SK-N-SH treated with all-trans-retinoic acid at 6 μM for 48 hours (cell line): ENCODE measurements around the gene AOX1.
A peak's percentile ranks its signal among the peaks of the same experiment; 100 is the strongest.

Experiments
- ATAC-seq: fragments of 200-7000 bp; cut with Tn5 transposase; 3 replicates; pipeline ENCODE4 v1.9.1; 2020; ENCODE audit warnings: mild to moderate bottlenecking, moderate library complexity
- ARNTL ChIP-seq: fragments of 450-650 bp; formaldehyde crosslinking; IDR thresholded peaks from 2 replicates; pipeline ENCODE4 v1.5.0; 2020; ENCODE audit warnings: low read depth, mild to moderate bottlenecking, moderate library complexity, borderline replicate concordance
- BACH2 ChIP-seq: fragments of 250-450 bp; sonication (Bioruptor Pico); IDR thresholded peaks from 2 replicates; pipeline ENCODE4 v1.9.0; 2021; ENCODE audit warnings: mild to moderate bottlenecking, borderline replicate concordance
- CREB5 ChIP-seq: fragments of 250-450 bp; sonication (Bioruptor Pico); IDR thresholded peaks from 2 replicates; pipeline ENCODE4 v1.5.1; 2020; ENCODE audit warnings: low read depth, mild to moderate bottlenecking, moderate library complexity
- CSDC2 ChIP-seq: fragments of 250-450 bp; sonication (Bioruptor Pico); IDR thresholded peaks from 2 replicates; pipeline ENCODE4 v1.5.0; 2020; ENCODE audit warnings: mild to moderate bottlenecking, moderate library complexity
- ESRRG ChIP-seq: fragments of 250-450 bp; sonication (Bioruptor Pico); IDR thresholded peaks from 2 replicates; pipeline ENCODE4 v1.6.1; 2021; ENCODE audit warnings: mild to moderate bottlenecking
- GLIS3 ChIP-seq: fragments of 250-450 bp; sonication (Bioruptor Pico); IDR thresholded peaks from 2 replicates; pipeline ENCODE4 v1.5.0; 2020; ENCODE audit warnings: mild to moderate bottlenecking, moderate library complexity
- ISL1 ChIP-seq: fragments of 250-450 bp; sonication (Bioruptor Pico); IDR thresholded peaks from 2 replicates; pipeline ENCODE4 v2.1.2; 2022; ENCODE audit warnings: mild to moderate bottlenecking, moderate library complexity
- OSR1 ChIP-seq: fragments of 250-450 bp; sonication (Bioruptor Pico); IDR thresholded peaks from 2 replicates; pipeline ENCODE4 v1.8.0; 2022; ENCODE audit warnings: moderate library complexity, mild to moderate bottlenecking, inconsistent platforms
- PATZ1 ChIP-seq: fragments of 250-450 bp; sonication (Bioruptor Pico); IDR thresholded peaks from 2 replicates; pipeline ENCODE4 v1.8.0; 2020; ENCODE audit warnings: mild to moderate bottlenecking, moderate library complexity, borderline replicate concordance
- RARB ChIP-seq: fragments of 250-450 bp; sonication (Bioruptor Pico); IDR thresholded peaks from 2 replicates; pipeline ENCODE4 v1.8.0; 2021; ENCODE audit warnings: mild to moderate bottlenecking, moderate library complexity
- SNAI2 ChIP-seq: fragments of 250-450 bp; sonication (Bioruptor Pico); IDR thresholded peaks from 2 replicates; pipeline ENCODE4 v1.5.0; 2020; ENCODE audit warnings: mild to moderate bottlenecking, moderate library complexity
- TCF4 ChIP-seq: fragments of 250-450 bp; sonication (Bioruptor Pico); IDR thresholded peaks from 2 replicates; pipeline ENCODE4 v1.8.0; 2021; ENCODE audit warnings: mild to moderate bottlenecking, moderate library complexity, borderline replicate concordance
- TOX ChIP-seq: fragments of 250-450 bp; sonication (Bioruptor Pico); IDR thresholded peaks from 2 replicates; pipeline ENCODE4 v1.8.0; 2021; ENCODE audit warnings: mild to moderate bottlenecking, moderate library complexity, borderline replicate concordance
- TSHZ2 ChIP-seq: fragments of 250-450 bp; sonication (Bioruptor Pico); IDR thresholded peaks from 2 replicates; pipeline ENCODE4 v1.5.0; 2020; ENCODE audit warnings: mild to moderate bottlenecking, moderate library complexity
- ZC3H10 ChIP-seq: fragments of 250-450 bp; sonication (Bioruptor Pico); IDR thresholded peaks from 2 replicates; pipeline ENCODE4 v1.5.1; 2021; ENCODE audit warnings: mild to moderate bottlenecking, moderate library complexity
- ZFP3 ChIP-seq: fragments of 250-450 bp; sonication (Bioruptor Pico); IDR thresholded peaks from 2 replicates; pipeline ENCODE4 v1.5.0; 2020; ENCODE audit warnings: mild to moderate bottlenecking, moderate library complexity
- ZFP30 ChIP-seq: fragments of 450-650 bp; formaldehyde crosslinking; IDR thresholded peaks from 2 replicates; pipeline ENCODE4 v1.5.0; 2022; ENCODE audit warnings: mild to moderate bottlenecking, moderate library complexity
- ZNF565 ChIP-seq: fragments of 450-650 bp; formaldehyde crosslinking; conservative IDR thresholded peaks from 2 replicates; pipeline ENCODE4 v1.5.0; 2020; ENCODE audit warnings: low read depth, mild to moderate bottlenecking, moderate library complexity
- ZNF70 ChIP-seq: fragments of 450-650 bp; formaldehyde crosslinking; IDR thresholded peaks from 2 replicates; pipeline ENCODE4 v1.5.0; 2020; ENCODE audit warnings: mild to moderate bottlenecking, moderate library complexity
- ZNF8 ChIP-seq: fragments of 450-650 bp; formaldehyde crosslinking; IDR thresholded peaks from 2 replicates; pipeline ENCODE4 v1.5.0; 2020; ENCODE audit warnings: mild to moderate bottlenecking, moderate library complexity
- TF ChIP-seq, protein P1 (sequence below): fragments of 250-450 bp; sonication (Bioruptor Pico); IDR thresholded peaks from 2 replicates; pipeline ENCODE4 v1.8.0; 2021; ENCODE audit warnings: low read depth, mild to moderate bottlenecking, moderate library complexity, borderline replicate concordance
- TF ChIP-seq, protein P2 (sequence below): fragments of 250-450 bp; sonication (Bioruptor Pico); IDR thresholded peaks from 2 replicates; pipeline ENCODE4 v1.5.1; 2021; ENCODE audit warnings: mild to moderate bottlenecking, moderate library complexity

Gene AOX1

DNA sequence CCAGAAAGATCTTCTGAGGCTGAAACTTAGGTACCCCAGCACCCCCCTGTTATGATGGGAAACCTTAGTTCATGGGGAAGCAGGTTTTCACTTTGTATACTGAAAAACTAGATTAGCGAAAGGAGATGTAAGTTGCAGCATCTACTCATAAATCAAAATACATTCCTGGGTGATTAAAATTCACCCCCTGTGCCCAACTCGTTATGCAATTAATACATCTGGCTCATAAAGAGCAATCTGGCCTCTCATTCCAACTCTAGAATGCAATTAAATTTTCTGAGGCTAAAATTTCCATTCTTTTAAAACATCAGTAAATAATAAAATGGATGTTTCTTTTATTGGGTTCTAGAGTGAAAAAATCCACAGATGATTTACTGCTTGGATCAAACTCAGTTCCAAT lies 115.0 kb downstream of the AOX1 start:
- TF ChIP-seq OSR1 (CRISPR knock-in tag): no peak
- TF ChIP-seq ISL1 (CRISPR knock-in tag): no peak
- no peak for TF ChIP-seq ZFP30 (CRISPR knock-in tag)
- TF ChIP-seq PATZ1 (CRISPR knock-in tag): no peak
- no peak for TF ChIP-seq BACH2 (CRISPR knock-in tag)
- no peak for TF ChIP-seq ZNF8 (CRISPR knock-in tag)
- no peak for TF ChIP-seq SNAI2 (CRISPR knock-in tag)
- TF ChIP-seq GLIS3: no peak
- TF ChIP-seq ZNF70 (CRISPR knock-in tag): no peak
- TF ChIP-seq, protein P1, sequence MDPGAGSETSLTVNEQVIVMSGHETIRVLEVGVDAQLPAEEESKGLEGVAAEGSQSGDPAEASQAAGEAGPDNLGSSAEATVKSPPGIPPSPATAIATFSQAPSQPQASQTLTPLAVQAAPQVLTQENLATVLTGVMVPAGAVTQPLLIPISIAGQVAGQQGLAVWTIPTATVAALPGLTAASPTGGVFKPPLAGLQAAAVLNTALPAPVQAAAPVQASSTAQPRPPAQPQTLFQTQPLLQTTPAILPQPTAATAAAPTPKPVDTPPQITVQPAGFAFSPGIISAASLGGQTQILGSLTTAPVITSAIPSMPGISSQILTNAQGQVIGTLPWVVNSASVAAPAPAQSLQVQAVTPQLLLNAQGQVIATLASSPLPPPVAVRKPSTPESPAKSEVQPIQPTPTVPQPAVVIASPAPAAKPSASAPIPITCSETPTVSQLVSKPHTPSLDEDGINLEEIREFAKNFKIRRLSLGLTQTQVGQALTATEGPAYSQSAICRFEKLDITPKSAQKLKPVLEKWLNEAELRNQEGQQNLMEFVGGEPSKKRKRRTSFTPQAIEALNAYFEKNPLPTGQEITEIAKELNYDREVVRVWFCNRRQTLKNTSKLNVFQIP: no peak
- no peak for TF ChIP-seq CREB5 (CRISPR knock-in tag)
- TF ChIP-seq ZC3H10 (CRISPR knock-in tag): no peak
- TF ChIP-seq TCF4: no peak
- TF ChIP-seq, protein P2, sequence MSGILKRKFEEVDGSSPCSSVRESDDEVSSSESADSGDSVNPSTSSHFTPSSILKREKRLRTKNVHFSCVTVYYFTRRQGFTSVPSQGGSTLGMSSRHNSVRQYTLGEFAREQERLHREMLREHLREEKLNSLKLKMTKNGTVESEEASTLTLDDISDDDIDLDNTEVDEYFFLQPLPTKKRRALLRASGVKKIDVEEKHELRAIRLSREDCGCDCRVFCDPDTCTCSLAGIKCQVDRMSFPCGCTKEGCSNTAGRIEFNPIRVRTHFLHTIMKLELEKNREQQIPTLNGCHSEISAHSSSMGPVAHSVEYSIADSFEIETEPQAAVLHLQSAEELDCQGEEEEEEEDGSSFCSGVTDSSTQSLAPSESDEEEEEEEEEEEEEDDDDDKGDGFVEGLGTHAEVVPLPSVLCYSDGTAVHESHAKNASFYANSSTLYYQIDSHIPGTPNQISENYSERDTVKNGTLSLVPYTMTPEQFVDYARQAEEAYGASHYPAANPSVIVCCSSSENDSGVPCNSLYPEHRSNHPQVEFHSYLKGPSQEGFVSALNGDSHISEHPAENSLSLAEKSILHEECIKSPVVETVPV (CRISPR knock-in tag): no peak
- TF ChIP-seq TOX (CRISPR knock-in tag): no peak
- no peak for TF ChIP-seq ZFP3 (CRISPR knock-in tag)
- ATAC-seq: no peak

- TF ChIP-seq ZNF70 (CRISPR knock-in tag): no peak
- TF ChIP-seq TCF4: no peak
- no peak for TF ChIP-seq CREB5 (CRISPR knock-in tag)
- TF ChIP-seq SNAI2 (CRISPR knock-in tag): no peak
- ATAC-seq: no peak
Measured at GRCh38 chr2:200702044-200702443, 116.2 kb downstream of the AOX1 start.

- ATAC-seq: peak; percentile 48
- TF ChIP-seq CSDC2: no peak
- no peak for TF ChIP-seq RARB (CRISPR knock-in tag)
- TF ChIP-seq ARNTL (CRISPR knock-in tag): no peak
- TF ChIP-seq, protein P2 (CRISPR knock-in tag): no peak
- TF ChIP-seq PATZ1 (CRISPR knock-in tag): no peak
- no peak for TF ChIP-seq TOX (CRISPR knock-in tag)
- no peak for TF ChIP-seq ZC3H10 (CRISPR knock-in tag)
- TF ChIP-seq ZNF565 (CRISPR knock-in tag): no peak
- no peak for TF ChIP-seq CREB5 (CRISPR knock-in tag)
- no peak for TF ChIP-seq GLIS3
- TF ChIP-seq ESRRG (CRISPR knock-in tag): no peak
- no peak for TF ChIP-seq TSHZ2 (CRISPR knock-in tag)
Measured at GRCh38 chr2:200702646-200703118, 116.9 kb downstream of the AOX1 start.
